VCaP (cell line): ENCODE results near the gene HOXA6.

Experiments used
- H3K27ac ChIP-seq: fragments of 450-650 bp; 2 replicates; pipeline ENCODE4 v1.5.1; 2017
- TF ChIP-seq, protein P1 (sequence below): fragments of 450-650 bp; conservative IDR thresholded peaks from 2 replicates; pipeline ENCODE4 v1.5.1; 2017; ENCODE audit warnings: mild to moderate bottlenecking, moderate library complexity

The HOXA6 gene

DNA sequence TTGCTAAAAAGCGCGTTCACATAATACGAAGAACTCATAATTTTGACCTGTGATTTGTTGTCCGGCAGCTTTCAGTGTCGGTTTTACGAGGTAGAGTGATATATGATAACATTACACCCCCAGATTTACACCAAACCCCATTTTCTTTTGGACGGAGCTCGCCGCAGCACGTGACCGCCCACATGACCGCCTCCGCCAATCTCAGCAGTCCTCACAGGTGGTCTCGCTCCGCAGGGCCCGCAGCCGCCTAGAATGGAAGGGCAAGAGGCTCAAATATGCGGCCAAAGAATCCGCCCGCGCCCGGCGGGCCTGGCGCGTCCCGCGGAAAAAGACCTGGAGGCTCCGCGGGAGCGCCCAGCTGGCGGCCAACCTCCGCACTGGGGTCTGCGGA, 8.9 kb upstream of the HOXA6 start, which contains the start of gene HOXA7:
Gene HOXA7 (minus strand): TSS at position 168 of the 391 bp plus-strand sequence. CDS start 130 bp downstream, at position 38.
- peak within 1 kb of the TSS; percentile 42; the same call in 1 of the 2 replicates for H3K27ac ChIP-seq
- TF ChIP-seq, protein P1, sequence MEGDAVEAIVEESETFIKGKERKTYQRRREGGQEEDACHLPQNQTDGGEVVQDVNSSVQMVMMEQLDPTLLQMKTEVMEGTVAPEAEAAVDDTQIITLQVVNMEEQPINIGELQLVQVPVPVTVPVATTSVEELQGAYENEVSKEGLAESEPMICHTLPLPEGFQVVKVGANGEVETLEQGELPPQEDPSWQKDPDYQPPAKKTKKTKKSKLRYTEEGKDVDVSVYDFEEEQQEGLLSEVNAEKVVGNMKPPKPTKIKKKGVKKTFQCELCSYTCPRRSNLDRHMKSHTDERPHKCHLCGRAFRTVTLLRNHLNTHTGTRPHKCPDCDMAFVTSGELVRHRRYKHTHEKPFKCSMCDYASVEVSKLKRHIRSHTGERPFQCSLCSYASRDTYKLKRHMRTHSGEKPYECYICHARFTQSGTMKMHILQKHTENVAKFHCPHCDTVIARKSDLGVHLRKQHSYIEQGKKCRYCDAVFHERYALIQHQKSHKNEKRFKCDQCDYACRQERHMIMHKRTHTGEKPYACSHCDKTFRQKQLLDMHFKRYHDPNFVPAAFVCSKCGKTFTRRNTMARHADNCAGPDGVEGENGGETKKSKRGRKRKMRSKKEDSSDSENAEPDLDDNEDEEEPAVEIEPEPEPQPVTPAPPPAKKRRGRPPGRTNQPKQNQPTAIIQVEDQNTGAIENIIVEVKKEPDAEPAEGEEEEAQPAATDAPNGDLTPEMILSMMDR: no peak

DNA sequence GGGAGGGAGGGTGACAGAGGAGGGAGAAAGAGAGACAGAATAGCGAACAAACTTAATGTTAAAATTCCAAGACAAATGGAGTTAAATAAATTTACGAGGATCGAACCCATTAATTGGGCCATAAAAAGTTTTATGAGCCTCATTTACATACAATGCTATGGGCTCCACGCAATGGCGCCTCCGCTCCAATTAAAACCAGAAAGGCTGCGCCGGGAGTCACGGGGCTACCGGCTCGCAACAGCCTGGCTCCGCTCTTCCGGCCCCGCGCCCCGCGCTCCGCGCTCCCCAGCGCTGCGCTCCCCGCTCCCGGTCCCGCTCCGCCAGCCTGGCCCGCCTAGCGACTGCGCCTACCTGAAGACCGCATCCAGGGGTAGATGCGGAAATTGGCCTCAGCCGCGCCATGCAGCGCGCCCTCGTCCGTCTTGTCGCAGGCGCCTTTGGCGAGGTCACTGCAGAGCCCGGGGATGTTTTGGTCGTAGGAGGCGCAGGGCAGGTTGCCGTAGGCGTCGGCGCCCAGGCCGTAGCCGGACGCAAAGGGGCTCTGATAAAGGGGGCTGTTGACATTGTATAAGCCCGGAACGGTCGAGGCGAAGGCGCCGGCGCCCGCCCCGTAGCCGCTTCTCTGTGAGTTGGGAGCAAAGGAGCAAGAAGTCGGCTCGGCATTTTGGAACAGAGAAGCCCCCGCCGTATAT, 8.4 kb upstream of the HOXA6 start:
- peak overlapping the region; percentile 42; the same call in 1 of the 2 replicates for H3K27ac ChIP-seq
- TF ChIP-seq, protein P1: no peak; the same call in 1 of the 2 replicates

DNA sequence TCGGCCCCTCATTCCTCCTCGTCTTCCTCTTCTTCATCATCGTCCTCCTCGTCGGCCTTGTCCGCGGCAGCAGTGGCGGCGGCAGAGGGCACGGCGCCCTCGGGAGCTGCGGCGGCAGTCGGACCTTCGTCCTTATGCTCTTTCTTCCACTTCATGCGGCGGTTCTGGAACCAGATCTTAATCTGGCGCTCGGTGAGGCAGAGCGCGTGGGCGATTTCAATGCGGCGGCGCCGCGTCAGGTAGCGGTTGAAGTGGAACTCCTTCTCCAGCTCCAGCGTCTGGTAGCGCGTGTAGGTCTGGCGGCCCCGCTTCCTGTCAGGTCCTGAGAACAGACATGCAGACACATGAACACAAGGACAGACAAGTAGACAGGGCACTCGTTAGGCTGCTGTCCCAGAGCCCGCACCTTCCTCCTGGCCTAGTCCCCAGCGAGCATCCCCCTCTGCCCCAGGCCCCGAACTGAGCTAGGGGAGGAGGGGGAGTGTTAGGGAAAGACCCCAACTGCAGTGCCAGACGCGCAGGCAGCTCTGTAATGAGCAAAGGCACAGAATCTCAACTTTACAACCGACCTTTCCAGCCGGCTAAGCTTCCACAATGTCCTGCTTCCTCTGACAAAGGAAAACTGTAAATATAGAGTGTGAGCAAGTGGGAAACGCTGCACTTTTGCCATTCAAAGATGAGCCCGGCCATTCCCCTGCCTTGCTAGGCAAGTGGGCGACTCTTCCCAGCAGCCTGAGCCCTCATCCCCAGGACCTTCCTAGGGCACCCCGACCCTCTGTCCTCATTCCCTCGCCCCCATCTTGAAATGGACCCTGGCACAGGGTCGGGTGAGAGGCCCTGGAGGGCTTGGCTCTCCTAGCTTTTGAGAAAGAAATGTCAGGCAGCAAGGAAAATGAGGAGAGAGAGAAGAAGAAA, 7.6 kb upstream of the HOXA6 start:
- TF ChIP-seq, protein P1: no peak
- H3K27ac ChIP-seq: peak overlapping the region; percentile 42; the same call in 1 of the 2 replicates

DNA sequence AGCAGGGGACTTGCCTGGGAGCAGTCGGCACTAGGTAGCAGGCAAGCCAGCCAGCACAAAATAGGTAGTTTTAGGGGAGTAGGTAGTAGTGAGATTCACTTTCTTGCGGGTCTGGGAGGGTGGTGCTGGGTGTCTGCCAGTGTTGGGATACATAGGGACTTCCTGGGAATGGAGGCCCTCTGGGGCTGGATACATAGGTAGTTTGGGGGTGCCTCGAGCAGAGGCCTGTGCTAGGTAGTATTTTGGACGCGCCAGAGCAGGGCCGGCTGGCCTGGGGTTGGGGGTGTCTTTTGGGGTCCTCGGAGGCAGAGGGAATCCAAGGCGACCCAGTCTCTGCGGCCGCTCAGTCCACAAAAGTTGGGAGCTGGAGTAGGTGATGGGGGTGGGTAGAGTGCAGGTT, 6.8 kb upstream of the HOXA6 start:
- H3K27ac ChIP-seq: no peak overlapping the region
- TF ChIP-seq, protein P1: no peak

DNA sequence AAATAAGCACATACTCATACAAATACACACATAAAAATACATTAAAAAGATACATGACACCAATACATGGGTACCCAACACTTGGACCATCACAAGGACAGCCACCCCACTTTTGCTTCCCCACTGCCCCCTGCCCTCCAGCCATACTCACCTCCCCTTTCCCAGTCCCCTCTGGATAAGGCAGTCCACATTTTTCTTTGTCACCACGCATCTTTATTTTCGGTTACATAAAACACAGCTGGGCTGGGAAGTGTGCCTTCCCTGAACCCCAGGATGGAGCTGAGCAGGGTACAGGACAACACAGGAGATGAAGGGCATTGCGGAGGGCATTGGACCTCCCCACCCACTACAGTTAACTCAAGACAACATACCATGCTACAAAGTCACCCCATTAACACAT, 6.0 kb upstream of the HOXA6 start:
- TF ChIP-seq, protein P1: no peak
- H3K27ac ChIP-seq: no peak overlapping the region

DNA sequence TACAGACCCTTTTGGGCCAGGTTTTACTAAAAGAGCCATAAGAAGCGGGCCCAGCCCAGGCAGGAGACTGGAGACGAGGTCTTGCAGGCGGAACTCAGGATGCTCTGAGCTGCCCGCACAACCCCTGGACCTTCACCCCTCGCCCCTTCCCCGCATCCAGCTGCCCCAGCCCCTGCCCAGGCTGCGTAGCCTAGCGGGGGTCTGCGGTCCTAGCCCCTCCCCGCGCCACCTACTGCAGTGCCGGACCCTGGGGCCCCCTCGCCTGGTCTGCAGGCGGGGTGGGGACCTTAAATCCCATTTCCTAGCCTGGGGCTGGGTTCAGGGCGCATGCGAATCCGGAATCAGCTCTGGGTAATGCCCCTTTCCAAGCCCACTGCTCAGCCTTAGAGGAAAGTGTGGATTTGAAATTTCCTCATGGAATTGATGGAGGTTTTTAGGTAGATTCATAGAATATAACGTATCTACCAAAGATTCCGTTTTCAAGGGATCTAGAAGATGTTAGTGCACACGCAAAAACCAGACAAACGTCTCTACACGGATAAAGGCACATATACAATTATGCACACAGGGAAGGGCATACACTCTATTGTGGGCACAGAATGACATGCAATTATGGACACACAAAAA, 5.4 kb upstream of the HOXA6 start:
- TF ChIP-seq, protein P1: no peak
- peak overlapping the region; percentile 94 for H3K27ac ChIP-seq
